GM15510 (cell line): ENCODE results near the gene ZNF683.

Source experiments
- POLR2A ChIP-seq: IDR thresholded peaks from 3 replicates; pipeline ENCODE4 v1.6.1; 2011; ENCODE audit warnings: borderline replicate concordance; ENCODE audit not compliant: insufficient read length; ENCODE audit errors: extremely low read depth

ZNF683 gene

DNA sequence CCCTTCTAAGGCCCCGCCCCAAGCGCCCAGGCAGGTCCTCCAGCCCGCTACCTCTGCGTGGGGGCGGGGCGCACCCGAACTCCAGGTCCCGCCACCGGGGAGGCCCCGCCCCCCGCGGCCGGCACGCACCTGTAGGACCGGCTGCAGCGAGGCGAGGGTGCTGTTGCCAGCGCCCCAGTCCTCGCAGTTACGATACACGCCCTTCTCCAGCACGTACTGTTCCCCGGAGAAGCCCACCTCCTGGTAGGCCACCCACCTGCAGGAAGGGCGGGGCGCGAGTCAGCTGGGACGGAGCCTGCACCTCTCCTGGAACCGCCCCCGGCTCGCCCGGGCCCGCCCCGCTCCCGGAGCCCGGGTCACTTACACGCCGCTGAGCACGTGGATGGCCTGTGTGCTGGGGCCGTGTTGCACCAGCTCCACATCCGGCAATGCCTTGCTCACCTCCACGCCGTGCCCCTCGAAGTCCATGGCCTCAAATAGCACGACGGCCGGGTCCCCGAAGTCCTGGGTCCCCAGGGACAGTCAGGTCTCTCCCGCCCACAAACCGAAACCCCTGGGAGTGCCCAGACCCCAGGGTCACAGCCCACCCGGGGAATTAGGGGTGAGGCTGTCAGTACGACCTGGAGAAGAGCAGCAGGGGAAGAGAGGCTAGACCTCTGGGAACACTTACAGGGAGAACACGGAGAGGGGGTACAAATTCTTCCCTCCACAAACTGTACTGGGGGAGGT is 35.9 kb downstream of the ZNF683 start:
- no peak for TF ChIP-seq POLR2A

DNA sequence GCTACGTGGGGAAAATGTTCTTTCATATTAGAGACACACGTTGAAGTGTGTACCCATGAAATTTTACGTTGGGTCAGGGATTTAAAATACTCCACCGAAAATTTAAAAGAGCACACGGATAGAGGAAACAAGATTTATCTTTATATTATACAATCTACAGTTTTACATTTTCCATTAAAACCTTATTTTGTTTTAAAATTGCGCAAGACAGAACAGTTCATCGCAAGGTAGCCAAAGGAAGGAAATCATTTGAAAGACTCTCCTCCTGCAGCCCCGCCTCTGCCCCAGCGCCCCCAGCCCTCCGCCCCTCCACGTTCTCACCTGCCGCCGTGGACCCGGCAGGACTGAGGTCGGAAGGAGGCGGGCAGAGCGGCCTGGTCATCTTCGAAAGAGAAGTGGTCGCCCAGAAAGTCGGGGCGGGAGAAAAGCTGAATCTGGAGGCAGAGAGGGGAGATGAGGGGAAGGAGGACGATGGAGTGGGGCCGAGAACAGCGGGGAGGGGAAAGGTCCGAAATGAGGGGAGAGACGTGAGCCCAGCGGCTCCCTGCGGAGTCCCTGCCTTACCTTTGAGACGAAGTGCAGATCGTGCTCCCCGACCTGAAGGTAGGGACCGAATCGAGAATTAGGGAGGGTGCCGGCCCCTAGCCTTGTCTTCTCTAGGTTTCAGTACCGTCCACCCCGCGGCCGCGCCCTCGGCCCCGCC is 36.6 kb downstream of the ZNF683 start:
- TF ChIP-seq POLR2A: no peak

- no peak for TF ChIP-seq POLR2A
Observed at GRCh38 chr1:26330276-26330675, 42.3 kb downstream of the ZNF683 start.

DNA sequence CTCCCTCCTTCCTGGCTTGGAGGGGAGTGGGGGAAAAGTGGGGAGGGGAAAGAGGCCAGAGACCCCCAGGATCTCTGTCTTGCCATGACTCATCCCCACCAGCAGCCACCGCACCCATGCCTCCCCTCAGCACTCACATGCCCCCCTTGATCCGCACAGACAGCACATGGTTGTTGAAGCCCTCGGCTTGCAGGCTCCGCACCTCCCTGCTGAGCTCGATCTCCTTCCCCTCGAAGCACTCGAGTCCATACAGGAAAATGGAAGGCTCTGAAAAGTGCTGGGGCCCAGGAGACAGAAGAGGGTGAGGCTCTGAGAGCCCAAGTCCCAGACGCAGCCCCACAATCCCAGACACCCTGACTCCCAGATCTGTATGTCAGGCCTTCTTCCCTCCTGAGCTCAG is 44.0 kb downstream of the ZNF683 start:
- no peak for TF ChIP-seq POLR2A

DNA sequence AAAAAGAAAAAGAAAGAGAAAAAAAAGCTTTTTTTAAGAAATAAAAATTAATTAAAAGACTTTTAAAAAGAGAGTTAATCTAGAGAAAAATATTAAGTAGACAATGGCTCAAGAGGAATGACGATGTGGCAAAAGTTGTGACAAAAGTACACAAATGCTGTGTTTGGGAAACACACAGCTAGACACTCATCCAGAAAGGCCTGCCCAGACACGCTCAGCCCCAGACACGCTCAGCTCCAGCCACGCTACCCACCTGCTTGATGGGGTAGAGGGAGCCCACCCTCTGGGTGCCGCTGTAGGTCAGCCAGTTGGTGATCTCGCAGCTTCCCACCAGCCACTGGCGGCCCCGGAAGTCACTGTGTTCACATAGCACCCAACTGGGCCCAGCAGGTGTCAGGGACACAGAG is 44.6 kb downstream of the ZNF683 start:
- no peak for TF ChIP-seq POLR2A

GRCh38 chr1:26324550-26324949 is 48.0 kb downstream of the ZNF683 start:
- TF ChIP-seq POLR2A: no peak

GRCh38 chr1:26323382-26323781 is 49.2 kb downstream of the ZNF683 start:
- no peak for TF ChIP-seq POLR2A

GRCh38 chr1:26322042-26322331 is 50.6 kb downstream of the ZNF683 start:
- TF ChIP-seq POLR2A: no peak

- TF ChIP-seq POLR2A: no peak
Observed at GRCh38 chr1:26321315-26322041, 51.1 kb downstream of the ZNF683 start.

DNA sequence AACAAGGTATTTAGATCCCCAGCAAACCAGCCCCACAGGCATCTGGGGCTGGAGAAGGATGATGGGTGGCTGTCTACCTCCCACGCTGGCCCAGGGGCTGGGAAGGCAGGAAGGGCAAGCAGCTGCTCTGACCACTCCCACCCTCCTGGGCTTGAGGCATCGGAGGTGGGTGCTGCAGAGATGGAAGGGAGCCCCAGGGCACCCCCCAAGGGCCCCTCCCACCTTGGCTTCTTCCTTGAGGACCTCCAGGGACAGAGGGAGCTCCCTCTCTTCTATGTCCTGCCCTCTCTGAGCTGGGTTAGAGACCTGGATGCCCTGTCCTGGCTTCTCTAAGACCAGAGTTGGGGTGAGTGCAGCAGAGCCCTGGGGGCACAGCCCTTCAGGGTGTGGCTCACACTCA is 51.7 kb downstream of the ZNF683 start:
- no peak for TF ChIP-seq POLR2A

- peak; percentile 50 for TF ChIP-seq POLR2A
Observed at GRCh38 chr1:26318338-26319064, 54.0 kb downstream of the ZNF683 start.

DNA sequence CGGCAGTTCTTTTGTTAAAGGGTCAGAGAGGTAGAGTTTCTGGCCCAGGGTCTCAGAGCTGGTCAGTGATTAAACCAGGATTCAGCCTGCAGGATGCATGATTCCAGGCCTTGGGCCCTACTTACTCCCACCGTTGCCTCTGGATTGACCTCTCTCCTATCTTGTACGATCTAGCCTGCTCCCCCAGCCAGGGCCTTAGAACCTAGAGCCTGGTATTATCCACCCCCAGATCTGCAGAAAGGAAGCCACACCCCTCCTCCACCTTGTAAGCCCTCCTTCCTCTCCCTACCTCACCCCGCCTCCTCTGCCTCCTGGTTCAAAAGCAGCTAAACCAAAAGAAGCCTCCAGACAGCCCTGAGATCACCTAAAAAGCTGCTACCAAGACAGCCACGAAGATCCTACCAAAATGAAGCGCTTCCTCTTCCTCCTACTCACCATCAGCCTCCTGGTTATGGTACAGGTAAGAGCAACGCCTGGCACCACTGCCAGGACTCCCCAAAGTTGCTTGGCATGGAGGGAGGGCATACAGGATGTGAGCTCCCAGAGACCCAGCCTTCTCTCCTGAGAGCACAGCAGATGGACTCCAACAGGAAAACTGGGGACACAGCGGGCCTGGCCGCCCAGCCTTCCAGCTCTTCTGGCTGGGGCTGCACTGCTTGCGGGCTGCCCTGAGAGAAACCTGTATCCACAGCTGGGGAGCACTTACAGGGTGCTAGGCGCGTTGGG is 54.8 kb downstream of the ZNF683 start, which contains the start of gene CD52:
TSS of gene CD52 (plus strand) at position 347 of the 726 bp plus-strand sequence. CDS start at position 407, 60 bp downstream.
- TF ChIP-seq POLR2A: peak; percentile 82

DNA sequence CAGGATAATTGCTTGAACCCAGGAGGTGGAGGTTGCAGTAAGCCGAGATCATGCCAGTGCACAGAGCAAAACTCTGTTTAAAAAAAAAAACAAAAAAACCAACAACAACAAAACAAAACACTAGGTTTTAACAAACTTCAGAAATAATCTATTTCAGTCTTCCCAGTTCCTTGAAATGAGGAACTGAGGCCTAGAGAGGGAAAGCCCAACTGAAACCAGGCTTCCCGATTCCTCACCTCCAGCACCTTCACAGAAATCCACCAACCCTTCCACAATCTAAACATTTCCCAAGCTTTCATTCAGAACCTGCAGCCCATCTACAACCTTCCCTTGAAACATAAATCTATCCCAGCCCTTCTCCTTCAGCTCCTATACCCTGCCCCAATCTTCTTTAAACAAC is 55.4 kb downstream of the ZNF683 start:
- TF ChIP-seq POLR2A: no peak
